RPMI7951 (cell line): Measurements from ENCODE around the gene INTS11. TPM values are rescaled to one million over a fixed set of nuclear protein-coding genes. Genes with fewer than 3 reads are reported as not detected.
"Not testable (repeated sequence)": the region's sequence is repeated elsewhere in the genome, so short reads cannot be mapped to it uniquely, and the experiment has no call there.

Source experiments
- DNase-seq: peaks from one replicate; pipeline ENCODE4 v3.0.0-alpha.2; 2012; ENCODE audit warnings: low read depth
- total RNA-seq: library from RNA; depleted of rRNA; stranded (reverse); fragments of >200 nt; shearing (Covaris generic); gene quantifications from 2 replicates; pipeline ENCODE4 v1.2.3, GENCODE V29; 2014; rRNA removed

Gene INTS11
- total RNA-seq, result 62.6 and 75.4 TPM in 2 replicates

GRCh38 chr1:1324524-1325287 is at the start of gene INTS11, which contains the start of gene CPTP:
Gene INTS11, minus strand, starts transcription at chr1:1324660. Its CDS starts 52 bp downstream, at chr1:1324608.
Gene CPTP, plus strand, starts transcription at chr1:1324802. Its CDS starts 2,109 bp downstream, at chr1:1326911.
- peak; percentile 86 for DNase-seq

GRCh38 chr1:1373815-1374588 is 49.5 kb upstream of the INTS11 start:
- no peak for DNase-seq

GRCh38 chr1:1373051-1373814 is 48.8 kb upstream of the INTS11 start:
- no peak for DNase-seq

DNA sequence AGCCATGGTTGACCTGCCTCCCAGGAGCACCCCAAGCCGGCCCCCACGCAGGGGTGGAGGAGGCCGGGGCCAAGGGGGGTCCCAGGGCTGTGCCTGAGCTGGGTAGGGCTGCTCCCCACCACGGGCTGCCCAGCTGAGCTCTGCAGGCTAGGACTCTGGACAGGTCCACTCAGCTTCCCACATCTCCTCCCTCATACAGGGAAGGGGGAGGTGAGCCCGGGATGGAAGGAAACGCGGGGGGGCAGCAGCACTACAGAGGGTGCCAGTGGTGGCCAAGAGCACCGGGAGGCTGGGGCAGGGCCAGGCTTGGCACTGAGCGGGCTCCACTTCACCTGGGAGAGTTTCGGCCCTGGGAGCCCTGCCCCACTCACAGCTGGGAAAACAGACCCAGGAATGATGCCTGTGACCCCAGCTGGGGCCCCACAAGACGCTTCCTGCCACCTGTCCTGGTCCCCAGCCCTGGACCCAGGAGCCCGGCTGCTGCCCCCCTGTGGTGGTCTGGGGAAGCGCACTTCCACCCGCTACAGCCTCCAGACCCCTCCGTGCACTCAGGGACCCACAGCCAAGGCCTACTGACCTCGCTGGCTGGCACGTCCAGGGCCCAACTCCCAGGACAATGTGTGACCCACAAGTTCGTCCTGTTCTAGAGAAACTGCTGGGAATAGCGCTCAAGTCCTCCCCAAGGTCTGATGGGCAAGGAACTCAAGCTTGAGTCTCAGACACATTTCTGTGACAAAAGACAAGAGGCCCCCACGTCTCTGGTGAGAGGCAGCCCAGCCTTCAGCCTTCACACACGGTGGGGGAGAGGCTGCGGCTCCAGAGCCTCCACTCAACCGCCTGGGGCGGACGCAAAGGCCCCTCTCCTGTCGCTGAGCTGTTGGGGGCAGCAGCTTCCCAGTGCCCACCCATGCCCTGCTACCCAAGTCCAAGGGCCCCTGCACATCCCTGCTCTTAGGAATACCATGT is 47.6 kb upstream of the INTS11 start:
- DNase-seq, result peak; percentile 55

DNA sequence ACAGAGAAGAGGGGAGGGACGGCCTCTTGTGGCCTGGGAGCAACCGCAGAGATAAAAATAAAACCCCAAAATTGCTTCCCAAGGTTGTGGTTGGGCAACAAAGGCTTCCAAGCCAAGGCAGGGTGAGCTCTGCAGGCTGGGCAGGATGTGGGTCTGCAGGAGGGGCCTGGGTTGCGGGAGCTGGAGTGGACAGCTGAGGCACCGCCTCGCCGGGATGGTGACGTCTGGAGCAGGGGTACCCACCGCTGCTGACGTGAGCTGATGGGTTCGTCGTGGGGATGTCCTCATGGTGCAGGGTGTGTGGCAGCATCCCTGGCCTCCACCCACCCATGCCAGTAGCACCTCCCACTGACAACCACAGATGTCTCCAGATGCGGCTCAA is 46.9 kb upstream of the INTS11 start:
- peak; percentile 82 for DNase-seq

- DNase-seq, result no peak
These were observed 46.4 kb upstream of the INTS11 start for GRCh38 chr1:1370771-1371300.

DNA sequence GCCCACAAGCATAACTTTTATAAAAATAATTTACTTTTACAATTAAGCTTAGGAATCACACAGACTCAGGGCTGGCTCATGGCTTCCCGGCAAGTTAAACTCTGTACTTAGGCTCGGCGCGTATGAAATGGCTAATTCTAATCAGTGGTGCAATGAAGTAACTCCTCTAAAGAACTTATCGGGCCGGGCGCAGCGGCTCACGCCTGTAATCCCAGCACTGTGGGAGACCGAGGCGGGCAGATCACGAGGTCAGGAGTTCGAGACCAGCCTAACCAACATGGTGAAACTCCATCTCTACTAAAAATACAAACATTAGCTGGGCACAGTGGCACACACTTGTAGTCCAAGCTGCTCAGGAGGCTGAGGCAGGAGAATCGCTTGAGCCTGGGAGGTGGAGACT is 45.6 kb upstream of the INTS11 start:
- DNase-seq, result not testable (repeated sequence)

DNA sequence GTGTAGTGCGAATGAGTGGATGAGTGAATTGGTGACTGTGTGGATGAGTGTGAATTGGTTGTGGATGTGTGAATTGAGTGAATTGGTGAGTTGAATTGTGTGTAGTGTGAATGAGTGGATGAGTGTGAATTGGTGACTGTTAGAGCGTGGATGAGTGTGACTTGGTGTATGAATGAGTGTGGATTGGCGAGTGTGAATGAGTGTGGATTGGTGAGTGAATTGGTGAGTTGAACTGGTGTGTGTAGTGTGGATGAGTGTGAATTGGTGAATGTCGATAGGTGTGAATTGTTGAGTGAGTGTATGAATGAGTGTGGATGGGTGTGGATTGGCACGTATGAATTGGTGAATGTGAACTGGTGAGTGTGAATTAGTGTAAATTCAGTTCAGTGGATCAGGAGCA is 42.9 kb upstream of the INTS11 start:
- DNase-seq, result no peak

DNA sequence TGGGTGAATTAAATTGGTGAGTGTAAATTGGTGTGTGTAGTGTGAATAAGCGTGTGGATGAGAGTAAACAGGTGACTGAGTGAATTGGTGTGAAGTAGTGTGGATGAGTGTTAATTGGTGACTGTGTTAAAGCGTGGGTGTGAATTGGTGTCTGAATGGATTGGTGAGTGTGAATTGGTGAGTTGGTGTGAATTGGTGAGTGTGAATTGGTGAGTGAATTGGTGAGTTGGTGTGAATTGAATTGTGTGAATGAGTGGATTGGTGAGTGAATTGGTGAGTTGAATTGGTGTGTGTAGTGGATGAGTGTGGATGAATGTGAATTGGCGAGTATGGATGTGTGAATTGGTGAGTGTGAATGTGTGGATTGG is 42.2 kb upstream of the INTS11 start:
- no peak for DNase-seq

GRCh38 chr1:1365875-1366698 is 41.6 kb upstream of the INTS11 start:
- DNase-seq, result no peak

- DNase-seq, result peak; percentile 61
These were observed 39.8 kb upstream of the INTS11 start for GRCh38 chr1:1364266-1364665.

- peak; percentile 62 for DNase-seq
These were observed 37.5 kb upstream of the INTS11 start for GRCh38 chr1:1361982-1362423.

DNA sequence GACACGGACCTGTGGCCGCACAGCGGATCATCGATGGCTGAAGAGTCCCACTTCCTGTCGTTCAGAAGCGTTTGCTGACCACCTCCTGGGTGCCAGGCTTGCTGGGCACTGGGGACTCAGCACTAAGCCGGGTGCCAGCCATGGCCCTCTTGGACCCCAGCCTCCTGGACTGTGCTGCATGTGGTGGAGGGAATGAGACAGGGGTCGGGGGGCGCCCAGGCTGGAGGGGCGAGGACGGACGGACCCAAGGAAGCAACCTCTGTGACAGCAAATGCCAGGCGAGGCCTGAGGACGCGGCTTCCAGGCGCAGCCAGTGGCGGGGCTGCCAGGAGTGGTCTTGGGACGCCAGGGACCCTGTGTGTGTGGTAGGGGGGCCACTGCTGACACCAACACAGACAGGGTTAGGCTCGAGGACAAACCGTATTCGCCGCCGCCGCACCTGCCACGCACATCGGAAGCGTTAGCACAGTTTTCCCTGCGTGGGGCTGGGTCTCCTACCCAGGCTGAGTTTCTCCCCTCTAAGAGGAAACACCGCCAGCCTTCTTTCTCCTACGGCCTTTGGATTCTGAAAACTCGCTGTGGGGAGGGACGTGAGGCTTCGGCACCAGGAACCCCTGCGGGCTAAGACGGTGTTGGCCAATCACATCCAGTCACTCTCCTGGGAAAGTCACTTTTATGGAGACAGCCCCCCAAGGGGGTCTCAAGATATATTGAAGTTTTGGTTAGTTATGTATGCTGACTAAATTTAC is 36.9 kb upstream of the INTS11 start:
- DNase-seq, result no peak

- peak; percentile 96 for DNase-seq
These were observed 36.2 kb upstream of the INTS11 start for GRCh38 chr1:1360506-1361169.

DNA sequence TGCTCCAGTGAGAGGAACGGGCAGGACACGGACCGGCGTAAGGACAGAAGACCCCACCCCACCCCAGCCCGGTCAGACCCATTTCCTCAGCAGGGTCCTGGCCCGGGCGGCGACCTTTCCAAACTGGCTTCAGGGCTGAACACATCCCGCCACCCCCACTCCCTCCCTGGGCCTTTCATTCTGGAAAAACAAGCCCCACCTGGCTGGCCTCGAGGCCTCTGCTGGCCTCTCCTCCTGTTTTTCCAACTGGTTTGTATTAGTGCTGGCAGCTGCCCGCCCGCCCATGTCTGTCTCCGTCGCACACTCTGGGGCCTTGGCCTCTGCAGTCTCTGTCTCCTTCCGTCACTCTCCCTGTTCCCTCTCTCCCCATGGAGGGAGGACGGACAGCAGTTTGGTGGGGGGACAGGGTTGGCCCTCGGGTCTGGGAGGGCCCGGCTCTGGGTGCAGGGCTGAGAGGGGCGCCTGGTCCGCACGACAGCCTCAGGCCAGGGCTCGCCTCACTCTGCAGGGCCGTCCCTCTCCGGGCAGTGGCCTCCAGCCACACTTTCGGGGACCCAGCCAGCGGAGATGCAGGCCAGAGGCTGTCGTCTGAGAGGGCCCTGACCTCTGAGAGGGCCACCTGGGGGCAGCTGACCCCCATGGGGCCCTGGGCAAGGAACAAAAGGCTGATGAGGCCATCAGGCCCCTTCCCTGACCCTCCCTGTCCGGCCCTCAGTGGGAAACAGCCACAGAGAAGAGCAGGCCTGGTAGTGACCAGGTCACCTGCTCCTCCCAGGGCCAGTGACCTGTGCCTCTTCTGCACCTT is 35.4 kb upstream of the INTS11 start:
- DNase-seq, result peak; percentile 85

GRCh38 chr1:1359308-1359663 is 34.8 kb upstream of the INTS11 start:
- DNase-seq, result peak; percentile 69

DNA sequence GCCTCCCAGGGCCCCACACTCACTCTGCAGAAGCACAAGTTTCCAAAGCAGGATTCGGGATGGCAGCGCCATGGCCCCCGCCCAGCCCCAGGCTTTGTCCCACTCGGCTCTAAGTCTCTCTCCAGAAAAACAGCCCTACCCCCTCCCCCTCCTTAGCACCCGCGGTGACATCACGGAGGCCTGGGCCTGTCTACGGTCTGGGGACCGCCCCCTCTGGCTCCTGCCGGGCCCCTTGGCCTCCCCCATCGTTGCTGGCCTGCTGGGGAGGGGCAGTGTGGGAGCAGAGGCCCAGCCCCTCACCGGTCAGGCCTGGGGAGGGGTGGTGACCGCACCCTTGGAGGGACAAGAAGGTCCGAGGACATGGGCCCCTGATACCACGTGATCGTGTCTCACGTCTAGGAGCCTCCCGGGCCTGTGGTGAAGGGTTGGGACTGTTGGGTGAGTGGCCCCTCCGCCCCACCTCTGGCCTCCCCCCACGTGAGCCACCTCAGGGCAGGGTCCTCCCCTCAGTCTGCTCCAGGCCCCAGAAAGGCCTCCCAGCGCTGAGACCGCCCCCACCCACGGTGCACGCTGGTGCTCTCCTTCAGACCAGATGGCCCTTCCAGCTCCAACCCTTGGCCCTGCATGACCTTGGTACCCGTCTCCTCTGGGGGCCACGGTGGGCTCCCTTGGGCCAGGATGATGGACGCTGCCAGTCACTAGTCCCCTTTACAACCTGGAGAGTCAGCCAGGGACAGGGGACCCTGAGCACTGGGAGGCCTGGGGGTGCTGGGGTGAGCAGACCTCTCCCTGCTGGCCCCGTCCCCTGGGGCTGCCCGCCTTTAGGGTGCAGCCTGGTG is 34.2 kb upstream of the INTS11 start, which contains the start of gene MXRA8:
Gene MXRA8, minus strand, starts transcription at position 123 of the 839 bp plus-strand sequence. Its CDS starts 51 bp downstream, at position 72.
- DNase-seq, result peak; percentile 44
